ENCODE results near the gene ARX.

DNA sequence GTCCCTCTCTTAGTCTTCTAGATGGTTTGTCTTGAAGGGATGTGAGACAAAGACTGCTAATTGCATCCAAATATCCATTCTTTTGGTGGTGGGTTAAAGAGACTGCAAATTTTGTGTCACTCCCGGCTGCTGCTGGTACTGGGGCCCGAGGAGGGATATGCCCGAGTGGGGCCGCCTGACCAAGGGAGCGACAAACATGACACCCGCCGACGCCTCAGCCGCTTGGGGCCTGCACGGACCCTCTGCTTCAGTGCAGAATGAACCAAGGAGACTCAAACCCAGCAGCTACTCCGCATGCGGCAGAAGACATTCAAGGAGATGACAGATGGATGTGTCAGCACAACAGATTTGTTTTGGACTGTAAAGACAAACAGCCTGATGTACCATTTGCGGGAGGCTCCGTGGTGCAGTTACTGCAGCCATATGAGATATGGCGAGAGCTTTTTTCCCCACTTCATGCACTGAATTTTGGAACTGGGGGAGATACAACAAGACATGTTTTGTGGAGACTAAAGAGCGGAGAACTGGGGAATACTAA lies 13.6 kb upstream of the ARX start:
- TF ChIP-seq, protein P1, sequence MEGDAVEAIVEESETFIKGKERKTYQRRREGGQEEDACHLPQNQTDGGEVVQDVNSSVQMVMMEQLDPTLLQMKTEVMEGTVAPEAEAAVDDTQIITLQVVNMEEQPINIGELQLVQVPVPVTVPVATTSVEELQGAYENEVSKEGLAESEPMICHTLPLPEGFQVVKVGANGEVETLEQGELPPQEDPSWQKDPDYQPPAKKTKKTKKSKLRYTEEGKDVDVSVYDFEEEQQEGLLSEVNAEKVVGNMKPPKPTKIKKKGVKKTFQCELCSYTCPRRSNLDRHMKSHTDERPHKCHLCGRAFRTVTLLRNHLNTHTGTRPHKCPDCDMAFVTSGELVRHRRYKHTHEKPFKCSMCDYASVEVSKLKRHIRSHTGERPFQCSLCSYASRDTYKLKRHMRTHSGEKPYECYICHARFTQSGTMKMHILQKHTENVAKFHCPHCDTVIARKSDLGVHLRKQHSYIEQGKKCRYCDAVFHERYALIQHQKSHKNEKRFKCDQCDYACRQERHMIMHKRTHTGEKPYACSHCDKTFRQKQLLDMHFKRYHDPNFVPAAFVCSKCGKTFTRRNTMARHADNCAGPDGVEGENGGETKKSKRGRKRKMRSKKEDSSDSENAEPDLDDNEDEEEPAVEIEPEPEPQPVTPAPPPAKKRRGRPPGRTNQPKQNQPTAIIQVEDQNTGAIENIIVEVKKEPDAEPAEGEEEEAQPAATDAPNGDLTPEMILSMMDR (conservative IDR thresholded peaks at IDR 0.05; ENCODE audit: low read depth, low read length), result no peak
- no peak for TF ChIP-seq EZH2phosphoT487 (IDR thresholded peaks at IDR 0.05; ENCODE audit: borderline replicate concordance, low read length)

Data from PC-3 (cell line).